CMK (cell line): ENCODE results near the gene GULP1.
"Not testable (repeated sequence)": the region's sequence is repeated elsewhere in the genome, so short reads cannot be mapped to it uniquely, and the experiment has no call there.

Experiments used
- DNase-seq: peaks from one replicate; pipeline ENCODE4 v3.0.0-alpha.2; 2010; ENCODE audit warnings: low read depth

GULP1 gene

DNA sequence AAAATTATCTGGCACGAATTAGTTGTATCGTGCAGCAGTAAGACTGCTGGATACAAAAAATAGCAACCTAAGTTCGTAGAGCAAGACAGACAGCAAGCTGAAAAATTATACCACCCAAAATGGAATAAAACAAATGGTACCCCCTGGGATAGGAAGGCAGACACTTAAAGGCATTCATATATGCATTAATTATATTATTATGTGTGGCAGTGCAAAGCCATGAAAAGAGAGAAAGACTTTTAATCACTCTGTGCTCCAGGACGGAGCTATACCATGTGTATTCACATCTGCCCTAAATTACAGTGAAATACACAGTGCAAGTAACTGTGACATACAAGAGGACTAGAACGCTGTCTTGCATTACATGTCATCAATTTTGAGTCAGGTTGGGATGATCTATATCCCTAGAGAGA is 235.9 kb downstream of the GULP1 start:
- no peak for DNase-seq

DNA sequence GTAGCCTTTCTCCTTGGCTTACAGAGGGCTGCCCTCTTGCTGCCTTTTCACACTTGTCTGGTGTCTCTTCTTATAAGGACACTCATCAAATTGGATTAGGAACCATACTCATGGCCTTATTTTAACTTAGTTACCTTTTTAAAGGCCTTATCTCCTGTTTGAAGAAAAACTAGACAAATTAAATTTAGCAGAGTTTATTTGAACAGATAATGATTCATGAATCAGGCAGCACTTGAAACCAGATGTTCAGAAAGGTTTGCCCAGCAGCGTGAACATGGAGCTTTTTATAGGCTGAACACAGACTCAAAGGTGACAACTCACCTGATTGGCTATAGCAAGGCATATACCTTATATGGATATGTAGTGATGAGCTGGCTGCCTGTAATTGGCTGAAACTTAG is 238.0 kb downstream of the GULP1 start:
- DNase-seq, result no peak

DNA sequence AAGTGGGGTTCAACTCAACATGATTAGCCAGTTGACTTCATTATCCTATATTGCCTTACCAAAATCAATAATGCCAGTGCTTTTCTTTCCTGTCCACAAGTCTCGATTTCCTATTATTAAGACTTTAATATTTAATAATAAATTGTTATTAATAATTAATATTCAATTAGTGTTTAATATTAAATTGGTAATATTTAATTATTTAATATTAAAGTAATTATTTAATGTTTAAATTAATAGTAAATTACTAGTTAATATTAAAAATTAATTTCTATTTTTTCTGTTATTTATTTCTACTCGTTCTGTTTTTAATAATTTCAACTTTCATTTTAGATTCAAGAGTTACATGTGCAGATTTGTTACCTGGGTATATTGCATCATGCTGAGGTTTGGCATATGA is 243.2 kb downstream of the GULP1 start:
- DNase-seq, result no peak

DNA sequence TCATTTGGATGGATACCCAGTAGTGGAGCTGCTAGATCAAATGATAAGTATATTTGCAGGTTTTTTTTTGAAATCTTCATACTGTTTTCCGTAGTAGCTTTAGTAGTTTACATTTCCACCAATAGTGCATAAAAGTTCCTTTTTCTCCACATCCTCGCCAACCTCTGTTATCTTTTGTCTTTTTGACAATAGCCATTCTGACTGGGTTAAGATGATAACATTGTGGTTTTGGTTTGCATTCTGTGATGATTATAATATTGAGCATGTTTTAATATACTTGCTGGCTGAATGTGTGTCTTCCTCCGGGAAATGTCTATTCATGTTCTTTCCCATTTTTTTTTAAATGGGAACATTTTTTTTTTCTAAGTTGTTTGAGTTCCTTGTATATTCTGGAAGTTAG is 260.0 kb downstream of the GULP1 start:
- DNase-seq, result no peak

DNA sequence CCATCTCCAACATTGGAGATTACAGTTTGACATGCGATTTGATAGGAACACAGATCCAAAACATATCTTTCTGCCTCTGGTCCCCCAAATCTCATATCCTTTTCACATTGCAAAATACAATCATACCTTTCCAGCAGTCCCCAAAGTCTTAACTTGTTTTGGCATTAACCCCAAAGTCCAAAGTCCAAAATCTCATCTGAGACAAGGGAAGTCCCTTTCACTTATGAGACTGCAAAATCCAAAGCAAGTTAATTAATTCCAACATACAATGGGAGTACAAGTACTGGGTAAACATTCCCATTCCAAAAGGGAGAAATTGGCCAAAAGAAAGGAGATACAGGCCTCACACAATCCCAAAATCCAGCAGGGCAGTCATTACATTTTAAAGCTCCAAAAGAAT is 265.4 kb downstream of the GULP1 start:
- no peak for DNase-seq

DNA sequence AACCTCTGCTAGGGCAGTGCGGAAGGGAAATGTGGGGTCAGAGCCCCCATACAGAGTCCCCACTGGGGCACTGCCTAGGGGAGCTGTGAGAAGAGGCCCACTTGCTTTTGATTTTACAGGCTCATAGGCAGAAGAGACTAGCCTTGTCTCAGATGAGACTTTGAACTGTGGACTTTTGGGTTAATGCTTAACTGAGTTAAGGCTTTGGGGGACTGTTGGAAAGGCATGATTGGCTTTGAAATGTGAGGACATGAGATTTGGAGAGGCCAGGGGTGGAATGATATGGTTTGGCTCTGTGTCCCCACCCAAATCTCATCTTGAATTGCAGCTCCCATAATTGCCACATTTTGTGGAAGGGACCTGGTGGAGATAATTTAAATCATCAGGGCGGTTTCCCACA is 267.8 kb downstream of the GULP1 start:
- not testable (repeated sequence) for DNase-seq

DNA sequence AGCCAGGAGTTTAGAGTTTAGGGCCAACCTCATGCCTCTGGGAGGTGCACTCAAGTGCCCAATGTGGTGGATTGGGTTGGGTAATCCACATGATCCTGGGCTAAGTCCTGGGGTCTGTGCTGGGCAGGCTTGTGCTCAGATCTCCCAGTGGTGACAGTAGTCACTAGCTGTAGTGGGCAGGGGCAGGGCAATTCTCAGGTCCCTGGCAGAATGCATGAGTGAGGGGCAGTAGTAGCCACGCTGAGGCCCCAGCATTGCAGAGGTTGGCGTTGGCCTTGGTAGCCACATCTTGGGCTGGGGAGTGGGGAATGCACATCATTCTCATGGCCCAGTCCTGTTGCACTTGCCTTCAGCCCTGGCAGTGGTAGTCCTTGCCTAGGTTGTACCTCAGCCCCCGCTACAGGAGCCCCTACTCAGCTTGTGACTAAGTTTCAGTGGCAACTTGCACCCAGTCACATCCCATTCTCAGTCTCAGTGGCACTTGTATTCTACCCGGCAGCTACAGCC is 269.9 kb downstream of the GULP1 start:
- no peak for DNase-seq

DNA sequence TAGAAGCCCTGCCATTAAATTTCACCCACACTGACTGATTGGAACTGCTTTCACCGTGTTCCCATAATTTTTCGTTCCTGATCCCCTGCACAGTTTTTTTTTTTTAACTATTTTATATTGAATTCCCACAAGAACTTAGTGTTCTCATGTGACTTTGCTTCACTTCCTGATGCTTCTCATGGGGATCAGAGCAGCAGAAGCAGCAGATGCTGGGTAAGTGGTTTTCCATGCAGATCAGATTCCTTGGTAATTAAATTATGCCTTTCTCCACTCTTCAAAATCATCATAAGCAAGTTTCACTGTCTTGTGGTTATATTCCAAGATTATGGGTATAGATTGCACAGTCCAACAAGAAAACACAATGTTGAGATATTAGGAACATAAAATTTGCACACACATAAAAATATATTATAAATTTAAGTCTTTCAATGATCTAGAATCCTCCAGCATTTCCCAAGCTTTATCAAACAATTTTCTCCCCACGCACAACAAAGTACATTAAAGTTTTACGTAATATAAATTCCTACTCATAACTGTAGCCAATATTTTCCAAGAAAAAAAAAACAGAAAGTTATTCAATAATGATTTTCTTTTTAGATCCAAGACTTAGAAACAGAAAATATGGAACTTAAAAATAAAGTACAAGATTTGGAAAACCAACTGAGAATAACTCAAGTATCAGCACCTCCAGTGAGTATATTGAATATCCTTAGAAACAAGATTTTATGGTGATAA is 277.9 kb downstream of the GULP1 start:
- no peak for DNase-seq

DNA sequence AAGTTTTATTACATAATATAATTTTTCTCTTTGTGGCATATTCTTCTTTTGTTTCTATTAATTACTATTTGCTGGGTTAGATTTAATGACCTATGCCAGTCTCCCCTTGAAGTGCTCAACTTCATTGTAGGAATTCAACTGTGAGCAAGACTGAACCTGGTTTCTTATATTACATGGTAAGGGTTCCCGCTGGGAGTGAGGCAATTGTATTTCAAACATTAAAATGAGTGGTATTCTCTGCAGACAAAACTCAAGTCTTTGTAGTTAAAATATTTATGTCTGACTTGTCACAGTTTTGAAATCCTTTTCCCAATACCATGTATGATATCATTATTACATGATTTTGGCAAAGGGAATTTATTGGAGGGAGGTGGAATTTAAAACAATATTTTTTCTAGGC is 278.7 kb downstream of the GULP1 start:
- DNase-seq, result no peak

DNA sequence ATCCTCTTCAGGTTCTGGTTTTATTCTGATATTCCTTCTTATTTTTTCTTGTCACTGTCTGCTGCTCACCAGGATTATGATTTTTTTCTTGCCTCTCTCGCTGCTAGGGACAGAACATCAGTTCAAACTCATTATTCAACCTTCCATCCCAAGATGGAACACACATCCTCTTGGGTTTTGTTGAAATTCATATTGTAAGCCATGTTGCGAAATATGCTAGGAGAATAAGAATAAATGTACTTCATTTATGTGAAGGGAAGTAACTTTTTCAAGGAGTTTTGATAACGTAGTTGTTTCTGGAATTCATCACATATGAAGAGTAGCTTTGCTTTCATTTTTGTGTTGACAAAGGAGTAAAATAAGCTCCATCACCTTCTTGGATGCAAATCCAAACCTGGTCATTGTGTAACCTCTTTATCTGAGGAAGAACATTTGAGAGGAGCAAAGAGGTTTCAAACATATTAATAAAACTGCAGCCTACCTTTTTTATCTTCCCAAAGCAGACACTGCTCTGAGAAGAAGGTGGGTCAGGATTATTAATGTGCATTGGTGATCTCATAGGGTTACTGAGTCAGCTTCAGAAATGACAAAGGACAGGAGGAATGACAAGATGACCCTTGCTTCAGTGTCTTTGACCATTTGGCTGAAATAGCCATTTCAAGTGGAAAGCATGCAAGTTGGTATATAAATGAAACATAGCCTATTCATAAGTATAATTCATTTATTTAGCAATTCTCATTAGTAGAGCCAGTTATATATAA is 280.0 kb downstream of the GULP1 start:
- no peak for DNase-seq

DNA sequence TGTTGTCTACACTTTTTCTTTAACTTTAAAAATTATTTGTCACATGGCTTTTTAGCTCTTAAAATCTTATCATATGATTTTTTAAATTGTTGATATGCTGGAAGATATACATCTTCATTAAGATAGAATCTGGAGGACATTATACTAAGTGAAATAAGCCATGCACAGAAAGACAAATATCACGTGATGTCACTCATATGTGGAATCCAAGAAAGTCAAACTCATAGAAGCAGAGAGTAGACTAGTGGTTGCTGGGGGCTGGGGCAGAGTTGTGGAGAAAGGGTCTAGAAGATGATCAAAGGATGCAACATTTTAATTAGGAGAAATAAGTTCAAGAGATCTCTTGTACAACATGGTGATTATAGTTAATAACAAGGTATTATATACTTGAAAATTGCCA is 280.9 kb downstream of the GULP1 start:
- DNase-seq, result no peak

DNA sequence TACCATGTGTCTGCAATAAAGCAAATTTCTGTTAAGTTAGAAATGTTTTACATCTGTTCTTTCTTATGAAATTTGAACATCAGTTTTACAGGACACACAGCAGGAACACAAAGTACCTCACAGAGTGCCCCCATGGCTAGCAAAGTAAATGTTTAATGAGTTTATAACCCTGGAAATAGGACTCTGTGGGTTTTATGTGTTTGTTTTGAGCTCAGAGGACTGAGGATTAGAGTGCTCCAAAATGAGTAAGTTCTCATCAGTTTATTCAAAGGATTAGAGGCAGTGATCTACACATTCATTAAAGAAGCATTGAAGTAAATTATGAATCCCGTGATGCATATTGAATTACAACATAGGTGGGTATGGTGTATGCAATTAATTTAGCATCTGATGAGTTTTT is 281.8 kb downstream of the GULP1 start:
- no peak for DNase-seq

DNA sequence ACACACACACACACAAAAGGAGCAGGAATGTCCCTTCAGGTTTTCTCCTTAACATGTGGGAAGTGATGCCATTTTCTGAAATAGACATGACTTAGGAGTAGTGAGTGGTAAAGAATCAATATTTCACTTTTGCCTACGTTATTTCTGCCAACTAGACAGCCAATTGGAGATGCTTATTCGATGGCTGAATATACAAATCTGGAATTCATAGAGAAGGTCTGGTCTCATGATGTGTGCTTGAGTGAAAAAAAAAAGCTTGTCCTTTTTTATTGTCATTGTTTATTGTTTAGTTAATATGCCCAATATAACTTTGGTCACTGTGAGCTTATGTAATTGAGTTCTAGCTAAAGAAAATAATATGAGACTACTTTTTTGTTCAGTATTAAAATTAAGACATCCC is 284.3 kb downstream of the GULP1 start:
- DNase-seq, result no peak

DNA sequence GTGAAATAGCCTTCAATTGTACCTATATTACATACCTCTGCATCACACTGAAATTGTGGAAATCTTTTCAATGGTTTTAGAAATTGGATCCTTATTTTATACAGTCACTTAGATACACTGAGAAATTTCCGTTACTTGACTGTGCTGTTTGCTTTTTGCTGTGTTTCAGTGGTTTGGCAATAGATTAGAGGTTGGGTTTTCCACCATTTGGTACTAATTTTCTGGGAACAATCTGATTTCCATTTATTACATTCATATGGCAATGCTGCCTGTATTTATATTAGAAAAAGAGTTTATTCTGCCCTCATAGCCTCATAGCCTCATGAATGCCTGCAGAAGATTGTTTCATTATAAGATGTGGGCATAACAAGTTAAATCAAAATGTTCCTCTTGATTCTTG is 285.0 kb downstream of the GULP1 start:
- no peak for DNase-seq

DNA sequence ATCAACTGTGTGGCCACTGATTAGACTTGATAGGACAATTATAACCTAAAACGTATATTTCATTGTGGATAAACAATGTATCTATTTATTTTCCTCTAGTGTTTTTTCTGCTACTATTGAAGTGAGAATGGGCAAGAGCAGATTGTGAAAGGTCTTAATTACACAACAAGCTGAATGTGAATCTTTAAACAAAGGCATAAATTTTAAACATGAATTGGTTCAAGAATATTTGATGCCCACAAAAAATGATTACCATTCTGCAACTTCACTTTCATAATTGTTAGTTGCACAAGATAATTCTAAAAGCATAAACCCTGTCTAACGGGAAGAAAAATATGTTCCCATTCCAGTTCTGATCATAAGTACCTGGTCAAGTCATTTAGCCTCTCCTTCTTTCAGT is 285.6 kb downstream of the GULP1 start:
- no peak for DNase-seq

DNA sequence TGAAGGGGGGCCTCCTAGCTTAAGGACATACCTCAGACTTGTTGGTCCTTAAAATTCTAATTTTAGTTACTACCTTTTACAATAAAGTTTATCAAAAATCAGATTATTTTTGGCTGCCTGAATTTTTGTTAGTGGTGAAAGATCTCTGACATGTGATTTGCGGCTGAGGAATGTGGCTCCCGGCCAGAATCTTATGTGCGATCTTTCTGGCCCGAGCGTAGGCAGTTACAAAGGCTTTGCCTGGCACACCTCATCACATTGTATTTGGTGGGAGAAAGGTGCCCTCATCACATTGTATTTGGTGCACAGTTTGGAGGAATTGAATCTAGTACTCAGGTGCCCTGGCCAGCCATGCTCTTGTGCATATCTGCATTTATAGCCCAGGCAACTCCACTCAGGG is 289.1 kb downstream of the GULP1 start:
- DNase-seq, result no peak

DNA sequence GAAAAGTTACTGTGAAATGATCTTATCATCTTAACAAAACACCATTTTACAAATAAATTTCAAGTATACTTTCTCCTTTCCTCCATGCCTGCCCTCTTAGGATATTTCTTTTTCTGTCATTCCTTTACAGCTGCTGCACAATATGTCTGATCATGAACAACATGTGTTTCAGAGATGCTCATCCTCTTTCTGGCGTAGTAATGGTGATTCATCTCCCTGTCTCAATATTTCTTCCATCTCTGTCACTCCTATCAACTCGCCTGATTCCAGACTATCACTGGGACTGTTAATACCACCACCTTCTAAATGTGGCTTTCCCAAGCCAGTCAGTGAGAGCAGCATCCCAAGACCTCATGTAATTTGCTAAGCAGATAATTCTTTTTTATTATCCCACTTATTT is 290.5 kb downstream of the GULP1 start:
- no peak for DNase-seq

DNA sequence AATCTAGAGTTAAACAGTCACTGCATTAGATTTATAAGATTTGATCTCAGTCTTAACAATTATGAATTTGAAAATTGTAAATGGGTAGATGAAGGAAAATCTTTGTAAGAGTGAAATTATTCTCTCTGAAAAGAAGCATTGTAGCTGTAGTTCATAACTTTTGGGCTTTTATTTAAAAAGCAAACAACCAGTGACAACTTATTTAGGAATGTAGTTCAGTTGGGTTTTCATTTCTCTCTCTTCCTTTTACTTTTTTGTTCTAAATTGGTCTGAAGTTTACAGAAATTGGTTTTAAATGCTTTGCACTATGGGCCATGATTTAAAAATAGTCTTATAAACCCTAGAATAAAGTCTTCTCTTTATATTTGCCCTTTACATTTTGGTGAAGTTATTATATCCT is 296.6 kb downstream of the GULP1 start:
- DNase-seq, result no peak

DNA sequence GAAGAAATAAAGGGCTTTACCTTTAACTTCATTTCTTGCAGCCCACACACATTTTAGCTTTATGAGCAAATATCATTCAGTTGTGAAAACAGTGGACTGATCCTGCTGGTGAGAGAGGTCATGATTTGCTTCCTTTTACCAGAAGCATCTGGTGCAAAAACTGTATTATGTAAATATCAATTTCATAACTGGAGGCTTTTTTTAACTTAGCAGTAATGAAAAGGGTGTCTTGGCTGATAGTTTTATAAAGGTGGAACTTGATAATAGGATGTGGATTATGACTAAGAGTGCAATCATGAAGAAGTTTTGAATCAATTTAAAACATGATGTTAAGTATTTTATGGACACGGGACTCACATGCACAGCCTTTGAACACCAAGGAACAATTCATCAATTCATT is 304.4 kb downstream of the GULP1 start:
- no peak for DNase-seq

DNA sequence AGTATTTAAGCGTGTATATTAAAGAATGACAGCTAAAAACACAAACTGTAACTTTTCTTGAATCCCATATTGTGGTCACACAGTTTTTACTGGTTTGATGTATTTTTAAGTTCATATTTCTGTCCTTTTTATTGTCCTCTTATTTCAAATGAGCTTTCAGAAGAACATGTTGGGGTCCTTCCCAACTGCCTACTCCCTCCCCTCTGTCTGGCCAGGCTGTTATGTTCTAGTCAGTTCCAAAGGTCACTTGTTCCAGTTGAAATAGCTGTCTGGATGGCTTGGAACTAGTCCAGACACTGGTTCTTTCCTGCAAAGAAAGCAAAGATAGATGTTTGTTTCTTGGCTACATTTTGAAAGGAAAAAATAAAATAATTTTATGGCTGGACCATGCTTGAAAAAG is 306.9 kb downstream of the GULP1 start:
- DNase-seq, result no peak

DNA sequence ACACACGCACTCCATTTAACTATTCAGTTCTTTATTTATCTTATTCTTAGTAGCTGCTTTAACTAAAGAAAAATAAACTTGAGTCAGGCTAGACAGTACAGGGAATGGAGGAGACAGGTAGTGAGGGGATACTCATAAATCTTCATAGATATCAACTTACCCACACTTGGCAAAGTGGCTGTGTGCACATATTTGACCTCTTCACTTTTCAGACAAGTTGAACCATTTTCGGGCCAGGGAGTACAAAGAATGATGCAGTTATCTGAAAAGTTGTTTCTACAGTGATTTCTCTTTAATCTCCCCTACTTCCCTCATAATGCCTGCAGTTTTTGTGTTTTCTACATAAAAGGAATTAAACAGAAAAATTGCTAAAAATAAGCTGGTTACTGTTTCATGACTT is 307.5 kb downstream of the GULP1 start:
- DNase-seq, result no peak

DNA sequence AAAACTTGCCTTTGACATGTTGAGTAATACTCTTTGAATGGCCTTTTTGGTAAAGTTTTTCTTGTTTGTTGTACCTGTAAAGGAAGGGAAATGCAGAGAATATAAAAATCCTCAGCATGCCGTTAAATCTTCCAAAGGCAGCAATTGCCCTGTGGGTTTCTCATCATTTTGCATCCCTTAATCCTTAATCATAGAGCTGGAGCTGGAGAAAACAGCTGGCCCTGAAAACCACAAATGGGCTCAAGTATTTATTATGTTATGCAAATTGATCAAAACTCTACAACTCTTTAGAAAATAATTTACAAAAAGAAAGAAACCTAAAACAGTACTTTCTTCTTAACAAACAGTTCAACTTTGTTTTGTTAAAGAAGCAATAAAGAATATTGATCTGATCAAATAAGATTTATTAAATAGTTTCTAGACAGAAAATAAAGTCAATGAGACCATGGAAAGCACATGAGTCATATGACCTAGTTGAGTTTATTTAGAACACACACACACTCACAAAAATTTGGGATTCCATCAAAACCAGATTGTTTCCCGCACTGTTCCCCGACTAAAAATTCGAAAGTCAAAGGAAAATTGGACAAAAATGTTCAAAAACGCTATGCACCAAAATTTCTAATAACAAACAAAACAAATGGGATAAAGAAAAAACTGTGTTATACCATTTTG is 309.0 kb downstream of the GULP1 start:
- DNase-seq, result no peak

DNA sequence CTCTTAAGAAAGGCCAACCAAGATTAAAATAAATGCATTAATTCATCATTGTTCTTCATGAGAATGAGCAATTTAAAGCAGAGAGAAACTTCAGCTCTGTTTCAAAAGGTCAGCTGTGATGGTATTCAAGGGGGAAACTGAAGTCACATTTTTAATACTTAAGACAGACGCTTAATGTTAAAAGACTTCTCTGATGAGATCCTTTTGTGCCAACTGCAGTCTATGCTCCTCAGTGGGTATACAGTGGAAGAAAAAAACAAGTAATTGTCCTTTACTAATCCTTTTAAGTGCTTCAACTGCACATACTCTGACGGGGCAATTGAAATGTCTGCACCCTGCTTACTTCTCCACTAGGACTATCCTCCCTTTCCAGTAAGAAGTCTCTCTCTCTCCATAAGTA is 309.7 kb downstream of the GULP1 start:
- no peak for DNase-seq
